HL-60 (cell line): ENCODE results near the gene PTPN22.

Experiments
- DNase-seq, 2 experiments: peaks; one replicate each; pipeline ENCODE4 v3.0.0-alpha.2; 2010 to 2020; ENCODE audit warnings: low read depth in 1 of 2, low spot score in 1 of 2
- H3K27ac ChIP-seq: fragments of 250-450 bp; sonication (Bioruptor Pico); replicated peaks from 2 replicates; pipeline ENCODE4 v1.5.1; 2020; ENCODE audit warnings: mild to moderate bottlenecking, moderate library complexity
- H3K27me3 ChIP-seq: fragments of 250-450 bp; sonication (Bioruptor Pico); 2 replicates; pipeline ENCODE4 v1.5.1; 2021; ENCODE audit warnings: mild to moderate bottlenecking, moderate library complexity; ENCODE audit not compliant: insufficient read depth, poor library complexity, severe bottlenecking
- H3K4me3 ChIP-seq: replicated peaks from 2 replicates; pipeline ENCODE4 v1.5.1; 2011; ENCODE audit warnings: mild to moderate bottlenecking, control low read depth, low read length; ENCODE audit not compliant: insufficient read depth
- GABPA ChIP-seq: IDR thresholded peaks from 2 replicates; pipeline ENCODE4 v1.6.1; 2012; ENCODE audit warnings: low read depth
- POLR2AphosphoS5 ChIP-seq: IDR thresholded peaks from 2 replicates; pipeline ENCODE4 v1.6.1; 2012; ENCODE audit warnings: low read depth
- SPI1 ChIP-seq: IDR thresholded peaks from 2 replicates; pipeline ENCODE4 v1.6.1; 2012; ENCODE audit warnings: low read depth, mild to moderate bottlenecking, borderline replicate concordance
- TF ChIP-seq, protein P1 (sequence below): IDR thresholded peaks from 2 replicates; pipeline ENCODE4 v1.6.1; 2012; ENCODE audit warnings: low read depth; ENCODE audit not compliant: insufficient replicate concordance
- TF ChIP-seq, protein P2 (sequence below): IDR thresholded peaks from one replicate; pipeline ENCODE4 v1.5.1; 2011; ENCODE audit warnings: low read length, control low read depth, inconsistent platforms; ENCODE audit not compliant: insufficient read depth

Gene PTPN22

DNA sequence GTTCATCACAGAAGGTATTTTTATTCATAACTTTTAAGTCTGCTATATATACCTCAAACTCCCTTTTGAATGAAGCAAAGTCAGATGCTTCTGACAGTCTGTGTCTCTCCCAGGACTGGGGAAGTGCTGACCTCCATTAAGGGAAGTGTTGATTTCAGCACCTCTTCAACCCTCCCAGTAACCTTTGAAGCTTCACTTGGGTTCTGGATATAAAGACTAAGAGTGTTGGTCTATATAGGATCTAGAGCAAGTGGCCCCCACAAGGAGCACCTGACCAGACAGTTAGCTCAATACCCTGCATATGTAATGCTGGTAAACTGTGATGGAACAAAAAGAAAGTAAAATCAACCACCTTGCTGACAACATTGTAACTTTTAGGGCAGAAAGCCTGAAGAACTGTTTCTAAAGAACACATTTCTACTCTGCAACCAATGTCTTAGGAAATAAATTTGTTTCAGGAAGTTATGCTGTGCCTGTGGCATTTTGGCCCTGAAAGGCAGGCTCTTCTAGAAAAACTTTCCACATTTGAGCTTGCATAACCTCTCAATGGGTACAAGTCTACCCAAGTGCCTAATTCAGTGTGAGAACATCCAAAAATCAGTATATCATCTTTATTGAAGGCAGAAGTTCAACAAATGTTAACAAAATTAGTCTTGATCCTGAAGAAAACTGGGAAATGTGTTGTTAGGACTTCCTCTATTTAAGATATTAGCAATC is 865 bp upstream of the PTPN22 start:
- TF ChIP-seq GABPA (no peak), POLR2AphosphoS5 (no peak), SPI1 (peak; percentile 95)
- TF ChIP-seq, protein P1, sequence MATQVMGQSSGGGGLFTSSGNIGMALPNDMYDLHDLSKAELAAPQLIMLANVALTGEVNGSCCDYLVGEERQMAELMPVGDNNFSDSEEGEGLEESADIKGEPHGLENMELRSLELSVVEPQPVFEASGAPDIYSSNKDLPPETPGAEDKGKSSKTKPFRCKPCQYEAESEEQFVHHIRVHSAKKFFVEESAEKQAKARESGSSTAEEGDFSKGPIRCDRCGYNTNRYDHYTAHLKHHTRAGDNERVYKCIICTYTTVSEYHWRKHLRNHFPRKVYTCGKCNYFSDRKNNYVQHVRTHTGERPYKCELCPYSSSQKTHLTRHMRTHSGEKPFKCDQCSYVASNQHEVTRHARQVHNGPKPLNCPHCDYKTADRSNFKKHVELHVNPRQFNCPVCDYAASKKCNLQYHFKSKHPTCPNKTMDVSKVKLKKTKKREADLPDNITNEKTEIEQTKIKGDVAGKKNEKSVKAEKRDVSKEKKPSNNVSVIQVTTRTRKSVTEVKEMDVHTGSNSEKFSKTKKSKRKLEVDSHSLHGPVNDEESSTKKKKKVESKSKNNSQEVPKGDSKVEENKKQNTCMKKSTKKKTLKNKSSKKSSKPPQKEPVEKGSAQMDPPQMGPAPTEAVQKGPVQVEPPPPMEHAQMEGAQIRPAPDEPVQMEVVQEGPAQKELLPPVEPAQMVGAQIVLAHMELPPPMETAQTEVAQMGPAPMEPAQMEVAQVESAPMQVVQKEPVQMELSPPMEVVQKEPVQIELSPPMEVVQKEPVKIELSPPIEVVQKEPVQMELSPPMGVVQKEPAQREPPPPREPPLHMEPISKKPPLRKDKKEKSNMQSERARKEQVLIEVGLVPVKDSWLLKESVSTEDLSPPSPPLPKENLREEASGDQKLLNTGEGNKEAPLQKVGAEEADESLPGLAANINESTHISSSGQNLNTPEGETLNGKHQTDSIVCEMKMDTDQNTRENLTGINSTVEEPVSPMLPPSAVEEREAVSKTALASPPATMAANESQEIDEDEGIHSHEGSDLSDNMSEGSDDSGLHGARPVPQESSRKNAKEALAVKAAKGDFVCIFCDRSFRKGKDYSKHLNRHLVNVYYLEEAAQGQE, result peak; percentile 29
- TF ChIP-seq, protein P2, sequence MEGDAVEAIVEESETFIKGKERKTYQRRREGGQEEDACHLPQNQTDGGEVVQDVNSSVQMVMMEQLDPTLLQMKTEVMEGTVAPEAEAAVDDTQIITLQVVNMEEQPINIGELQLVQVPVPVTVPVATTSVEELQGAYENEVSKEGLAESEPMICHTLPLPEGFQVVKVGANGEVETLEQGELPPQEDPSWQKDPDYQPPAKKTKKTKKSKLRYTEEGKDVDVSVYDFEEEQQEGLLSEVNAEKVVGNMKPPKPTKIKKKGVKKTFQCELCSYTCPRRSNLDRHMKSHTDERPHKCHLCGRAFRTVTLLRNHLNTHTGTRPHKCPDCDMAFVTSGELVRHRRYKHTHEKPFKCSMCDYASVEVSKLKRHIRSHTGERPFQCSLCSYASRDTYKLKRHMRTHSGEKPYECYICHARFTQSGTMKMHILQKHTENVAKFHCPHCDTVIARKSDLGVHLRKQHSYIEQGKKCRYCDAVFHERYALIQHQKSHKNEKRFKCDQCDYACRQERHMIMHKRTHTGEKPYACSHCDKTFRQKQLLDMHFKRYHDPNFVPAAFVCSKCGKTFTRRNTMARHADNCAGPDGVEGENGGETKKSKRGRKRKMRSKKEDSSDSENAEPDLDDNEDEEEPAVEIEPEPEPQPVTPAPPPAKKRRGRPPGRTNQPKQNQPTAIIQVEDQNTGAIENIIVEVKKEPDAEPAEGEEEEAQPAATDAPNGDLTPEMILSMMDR, result no peak
- Histone ChIP-seq H3K27ac (peak overlapping the region; percentile 96), H3K27me3 (no peaks in the 10 kb centered on the region), H3K4me3 (no peak overlapping the region; the same call in 1 of the 2 replicates)
- peak in 1 of 2 experiments; percentile 85 for DNase-seq

DNA sequence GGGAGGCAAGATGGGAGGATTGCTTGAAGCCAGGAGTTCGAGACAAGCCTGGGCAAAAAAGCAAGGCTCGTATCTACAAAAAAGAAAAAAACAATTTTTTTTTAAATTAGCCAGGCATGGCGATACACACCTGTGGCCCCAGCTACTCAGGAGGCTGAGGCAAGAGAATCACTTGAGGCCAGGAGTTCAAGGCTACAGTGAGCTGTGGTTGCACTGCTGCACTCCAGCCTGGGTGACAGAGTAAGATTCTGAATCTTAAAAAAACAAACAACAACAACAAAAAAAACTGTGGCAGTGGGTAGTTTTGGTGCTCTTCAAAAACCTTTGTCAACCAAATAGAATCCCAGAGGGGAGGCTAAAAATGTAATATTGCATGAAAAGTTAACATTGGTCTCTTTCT is 734 bp downstream of the PTPN22 start:
- Histone ChIP-seq H3K27me3 (no peaks in the 10 kb centered on the region), H3K4me3 (peak overlapping the region; percentile 51), H3K27ac (peak overlapping the region; percentile 96)
- no peak for DNase-seq
- TF ChIP-seq SPI1 (no peak), GABPA (no peak), POLR2AphosphoS5 (no peak)
- TF ChIP-seq, protein P2, result no peak
- TF ChIP-seq, protein P1, result no peak

DNA sequence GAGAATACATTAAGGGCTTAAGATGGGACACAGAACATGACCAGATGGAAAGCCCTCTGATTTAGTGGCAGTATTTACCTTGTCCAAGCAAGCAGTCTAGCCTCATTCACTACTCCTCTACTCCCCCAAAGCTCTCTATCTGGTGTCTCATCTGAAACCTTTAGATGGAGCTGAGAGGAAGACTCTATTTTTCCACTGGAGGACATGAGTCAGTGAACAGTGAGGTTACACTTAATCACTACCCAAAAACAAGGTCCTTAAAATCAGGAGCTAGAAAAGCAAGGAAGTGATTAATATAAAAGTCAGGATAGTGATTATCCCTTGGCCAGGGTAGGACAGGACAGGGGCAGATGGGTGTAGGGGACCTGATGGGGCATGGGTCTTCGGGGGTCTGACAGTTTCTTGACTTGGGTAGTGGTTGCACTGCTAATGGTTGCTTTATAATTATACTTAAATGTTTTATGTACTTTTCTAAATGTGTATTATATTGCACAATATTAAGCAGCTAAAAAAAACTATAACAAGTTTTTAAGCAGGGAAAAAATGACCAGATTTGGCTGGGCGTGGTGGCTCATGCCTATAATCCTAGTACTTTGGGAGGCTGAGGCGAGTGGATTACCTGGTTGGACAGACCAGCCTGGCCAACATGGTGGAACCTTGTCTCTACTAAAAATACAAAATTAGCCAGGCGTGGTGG is 3.0 kb downstream of the PTPN22 start:
- no peak overlapping the region for H3K27ac ChIP-seq
- no peak for DNase-seq
- TF ChIP-seq, protein P1, result no peak
- TF ChIP-seq GABPA, result no peak
- no peak for TF ChIP-seq SPI1
- TF ChIP-seq, protein P2, result no peak
- TF ChIP-seq POLR2AphosphoS5, result no peak

More for the DNA sequence above, 3.0 kb downstream of the PTPN22 start:
- Histone ChIP-seq H3K4me3 (no peak overlapping the region), H3K27me3 (no peaks in the 10 kb centered on the region)
